ENCODE measurements around the gene PLA2G7.

The PLA2G7 gene

GRCh38 chr6:46706464-46706863 lies 28.7 kb downstream of the PLA2G7 start (continued):
- no peak for TF ChIP-seq PATZ1 (CRISPR knock-in tag; IDR thresholded peaks at IDR 0.05; ENCODE audit: borderline replicate concordance)

DNA sequence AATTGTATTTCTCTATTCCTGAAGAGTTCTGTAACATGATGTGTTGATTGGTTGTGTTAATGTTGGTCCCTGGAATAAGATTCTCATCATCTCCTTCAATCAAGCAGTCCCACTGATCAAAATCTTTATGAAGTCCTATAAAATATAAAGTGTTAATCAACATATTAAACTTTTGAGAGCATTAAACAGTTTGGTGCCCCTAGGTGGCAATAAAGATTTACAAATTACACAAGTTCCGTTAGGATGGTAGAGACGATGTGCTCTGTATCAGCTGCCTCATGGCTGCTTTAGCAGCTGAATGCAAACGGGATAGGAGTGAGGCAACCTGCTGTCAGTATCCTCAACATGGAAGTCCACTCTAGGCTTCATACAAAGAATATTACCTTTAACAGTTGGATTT lies 30.6 kb downstream of the PLA2G7 start:
- TF ChIP-seq ZNF70 (CRISPR knock-in tag; IDR thresholded peaks at IDR 0.05) = no peak
- no peak for TF ChIP-seq RARB (CRISPR knock-in tag; IDR thresholded peaks at IDR 0.05)
- no peak for TF ChIP-seq TCF4 (CRISPR knock-in tag; IDR thresholded peaks at IDR 0.05; ENCODE audit: borderline replicate concordance)
- no peak for ATAC-seq

GRCh38 chr6:46699970-46700369 lies 35.2 kb downstream of the PLA2G7 start:
- no peak for ATAC-seq
- no peak for TF ChIP-seq ARNTL (CRISPR knock-in tag; IDR thresholded peaks at IDR 0.05; ENCODE audit: borderline replicate concordance, low read depth)
- no peak for TF ChIP-seq ZNF565 (CRISPR knock-in tag; conservative IDR thresholded peaks at IDR 0.05; ENCODE audit: low read depth)
- no peak for TF ChIP-seq OSR1 (CRISPR knock-in tag; IDR thresholded peaks at IDR 0.05)
- no peak for TF ChIP-seq TCF4 (CRISPR knock-in tag; IDR thresholded peaks at IDR 0.05; ENCODE audit: borderline replicate concordance)
- TF ChIP-seq CSDC2 (CRISPR knock-in tag; IDR thresholded peaks at IDR 0.05) = no peak
- TF ChIP-seq, protein P1, sequence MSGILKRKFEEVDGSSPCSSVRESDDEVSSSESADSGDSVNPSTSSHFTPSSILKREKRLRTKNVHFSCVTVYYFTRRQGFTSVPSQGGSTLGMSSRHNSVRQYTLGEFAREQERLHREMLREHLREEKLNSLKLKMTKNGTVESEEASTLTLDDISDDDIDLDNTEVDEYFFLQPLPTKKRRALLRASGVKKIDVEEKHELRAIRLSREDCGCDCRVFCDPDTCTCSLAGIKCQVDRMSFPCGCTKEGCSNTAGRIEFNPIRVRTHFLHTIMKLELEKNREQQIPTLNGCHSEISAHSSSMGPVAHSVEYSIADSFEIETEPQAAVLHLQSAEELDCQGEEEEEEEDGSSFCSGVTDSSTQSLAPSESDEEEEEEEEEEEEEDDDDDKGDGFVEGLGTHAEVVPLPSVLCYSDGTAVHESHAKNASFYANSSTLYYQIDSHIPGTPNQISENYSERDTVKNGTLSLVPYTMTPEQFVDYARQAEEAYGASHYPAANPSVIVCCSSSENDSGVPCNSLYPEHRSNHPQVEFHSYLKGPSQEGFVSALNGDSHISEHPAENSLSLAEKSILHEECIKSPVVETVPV (CRISPR knock-in tag; IDR thresholded peaks at IDR 0.05) = no peak
- TF ChIP-seq ZFP3 (CRISPR knock-in tag; IDR thresholded peaks at IDR 0.05) = no peak
- TF ChIP-seq BACH2 (CRISPR knock-in tag; IDR thresholded peaks at IDR 0.05; ENCODE audit: borderline replicate concordance) = no peak
- TF ChIP-seq ISL1 (CRISPR knock-in tag; IDR thresholded peaks at IDR 0.05) = no peak
- no peak for TF ChIP-seq PPARA (CRISPR knock-in tag; IDR thresholded peaks at IDR 0.05; ENCODE audit: borderline replicate concordance)
- no peak for TF ChIP-seq RARB (CRISPR knock-in tag; IDR thresholded peaks at IDR 0.05)
- no peak for TF ChIP-seq ZC3H10 (CRISPR knock-in tag; IDR thresholded peaks at IDR 0.05)
- no peak for TF ChIP-seq ZNF70 (CRISPR knock-in tag; IDR thresholded peaks at IDR 0.05)
- TF ChIP-seq CREB5 (CRISPR knock-in tag; IDR thresholded peaks at IDR 0.05; ENCODE audit: low read depth) = no peak
- no peak for TF ChIP-seq TSHZ2 (CRISPR knock-in tag; IDR thresholded peaks at IDR 0.05)

GRCh38 chr6:46690911-46691451 lies 44.2 kb downstream of the PLA2G7 start:
- no peak for ATAC-seq
- TF ChIP-seq ZNF70 (CRISPR knock-in tag; IDR thresholded peaks at IDR 0.05) = no peak
- no peak for TF ChIP-seq CREB5 (CRISPR knock-in tag; IDR thresholded peaks at IDR 0.05; ENCODE audit: low read depth)
- TF ChIP-seq ZFP30 (CRISPR knock-in tag; IDR thresholded peaks at IDR 0.05) = no peak
- TF ChIP-seq PATZ1 (CRISPR knock-in tag; IDR thresholded peaks at IDR 0.05; ENCODE audit: borderline replicate concordance) = no peak
- TF ChIP-seq, protein P1 (CRISPR knock-in tag; IDR thresholded peaks at IDR 0.05) = no peak
- TF ChIP-seq ZNF8 (CRISPR knock-in tag; IDR thresholded peaks at IDR 0.05) = no peak
- no peak for TF ChIP-seq RARB (CRISPR knock-in tag; IDR thresholded peaks at IDR 0.05)
- no peak for TF ChIP-seq POU6F1 (CRISPR knock-in tag; IDR thresholded peaks at IDR 0.05; ENCODE audit: borderline replicate concordance, low read depth)
- no peak for TF ChIP-seq ZFP3 (CRISPR knock-in tag; IDR thresholded peaks at IDR 0.05)
- no peak for TF ChIP-seq ZNF565 (CRISPR knock-in tag; conservative IDR thresholded peaks at IDR 0.05; ENCODE audit: low read depth)
- no peak for TF ChIP-seq GLIS3 (CRISPR knock-in tag; IDR thresholded peaks at IDR 0.05)
- no peak for TF ChIP-seq SNAI2 (CRISPR knock-in tag; IDR thresholded peaks at IDR 0.05)
- no peak for TF ChIP-seq TCF4 (CRISPR knock-in tag; IDR thresholded peaks at IDR 0.05; ENCODE audit: borderline replicate concordance)
- TF ChIP-seq ZC3H10 (CRISPR knock-in tag; IDR thresholded peaks at IDR 0.05) = no peak
- no peak for TF ChIP-seq CSDC2 (CRISPR knock-in tag; IDR thresholded peaks at IDR 0.05)
